Ecto neural progenitor cell (in vitro differentiated cells): ENCODE results near the gene HSPB7.
"Not testable (repeated sequence)": the region's sequence is repeated elsewhere in the genome, so short reads cannot be mapped to it uniquely, and the experiment has no call there.

ENCODE experiments used
- DNase-seq: peaks from one replicate; pipeline ENCODE4 v3.0.0-alpha.2; 2018; ENCODE audit warnings: low spot score

The HSPB7 gene

DNA sequence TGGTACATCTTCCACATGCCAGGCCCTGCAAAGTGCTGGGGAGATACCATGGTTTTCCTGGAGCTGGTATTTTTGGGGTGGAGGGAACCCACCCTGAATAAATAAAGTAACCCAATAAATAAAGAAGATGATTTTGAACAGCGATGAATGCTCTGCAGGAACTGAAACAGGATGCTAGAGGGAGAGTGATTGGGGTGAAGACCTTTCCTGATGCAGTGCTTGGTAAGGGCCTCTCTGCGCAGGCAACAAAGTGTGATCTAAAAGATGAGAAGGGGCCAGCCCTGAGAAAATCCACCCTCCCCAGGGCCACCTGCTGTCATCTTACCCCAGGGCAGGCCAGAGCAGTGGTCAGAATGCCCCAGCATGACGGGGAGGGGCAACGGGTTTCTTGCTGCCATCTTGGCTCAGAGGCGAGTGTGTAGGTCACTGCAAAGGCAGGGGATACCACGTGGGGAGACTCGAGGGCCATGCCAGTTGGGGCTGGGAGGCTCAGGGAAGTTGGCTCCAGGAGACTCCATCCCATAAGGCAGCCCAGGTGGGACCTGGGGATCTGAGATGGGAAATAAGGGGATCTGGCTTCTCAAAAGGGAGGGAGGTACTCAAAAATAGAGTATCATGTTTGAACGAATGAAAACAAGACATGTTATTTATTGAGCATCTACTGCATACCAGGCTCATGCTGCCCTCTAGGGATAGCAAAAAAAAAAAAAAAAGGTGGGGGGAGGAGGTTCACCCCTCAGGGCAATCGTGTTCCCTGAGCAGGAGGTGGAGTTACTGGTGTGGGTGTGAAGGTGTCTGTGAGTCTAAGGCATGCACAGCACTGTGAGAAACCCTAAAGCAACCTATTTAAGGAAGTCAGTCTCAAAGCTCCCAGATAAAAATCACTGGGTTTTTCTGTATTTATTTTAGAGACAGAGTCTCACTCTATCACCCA lies 11.0 kb downstream of the HSPB7 start:
- DNase-seq = no peak

DNA sequence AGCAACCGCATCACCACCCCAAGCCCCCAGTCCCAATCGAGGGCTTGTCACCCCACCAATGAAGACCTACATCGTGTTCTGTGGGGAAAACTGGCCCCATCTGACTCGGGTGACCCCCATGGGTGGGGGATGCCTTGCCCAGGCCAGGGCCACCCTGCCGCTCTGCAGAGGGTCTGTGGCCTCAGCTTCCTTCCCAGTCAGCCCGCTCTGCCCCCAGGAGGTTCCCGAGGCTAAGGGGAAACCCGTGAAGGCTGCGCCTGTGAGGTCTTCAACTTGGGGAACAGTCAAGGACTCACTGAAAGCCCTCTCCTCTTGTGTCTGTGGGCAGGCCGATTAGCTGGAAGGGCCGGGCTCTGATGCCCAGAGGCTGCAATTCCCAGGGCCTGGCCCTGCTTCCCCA lies 11.8 kb downstream of the HSPB7 start:
- DNase-seq = no peak

DNA sequence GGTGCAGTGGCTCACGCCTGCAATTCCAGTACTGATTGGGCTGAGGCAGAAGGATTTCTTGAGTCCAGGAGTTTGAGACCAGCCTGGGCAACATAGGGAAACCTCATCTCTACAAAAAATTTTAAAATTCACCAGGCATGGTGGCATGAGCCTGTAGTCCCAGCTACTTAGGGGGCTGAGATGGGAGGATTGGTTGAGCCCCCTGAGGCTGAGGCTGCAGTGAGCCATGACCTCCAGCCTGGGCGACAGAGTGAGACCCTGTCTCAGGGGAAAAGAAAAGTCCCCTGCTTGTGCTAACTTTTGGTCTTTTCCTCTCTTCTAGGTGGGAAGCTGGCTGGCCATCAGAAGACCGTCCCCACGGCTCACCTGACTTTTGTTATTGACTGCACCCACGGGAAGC lies 12.2 kb downstream of the HSPB7 start:
- DNase-seq = no peak

DNA sequence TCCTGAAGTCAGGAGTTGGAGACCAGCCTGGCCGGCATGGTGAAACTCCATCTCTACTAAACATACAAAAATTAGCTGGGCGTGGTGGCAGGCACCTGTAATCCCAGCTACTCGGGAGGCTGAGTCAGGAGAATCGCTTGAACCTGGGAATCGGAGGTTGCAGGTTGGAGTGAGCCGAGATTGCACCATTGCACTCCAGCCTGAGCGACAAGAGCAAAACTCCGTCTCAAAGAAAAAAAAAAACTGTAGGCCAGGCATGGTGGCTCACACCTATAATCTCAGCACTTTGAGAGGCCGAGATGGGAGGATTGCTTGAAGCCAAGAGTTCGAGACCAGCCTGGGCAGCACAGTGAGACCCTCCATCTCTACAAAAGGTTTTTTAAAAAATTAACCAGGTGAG lies 16.6 kb downstream of the HSPB7 start:
- DNase-seq = not testable (repeated sequence)

DNA sequence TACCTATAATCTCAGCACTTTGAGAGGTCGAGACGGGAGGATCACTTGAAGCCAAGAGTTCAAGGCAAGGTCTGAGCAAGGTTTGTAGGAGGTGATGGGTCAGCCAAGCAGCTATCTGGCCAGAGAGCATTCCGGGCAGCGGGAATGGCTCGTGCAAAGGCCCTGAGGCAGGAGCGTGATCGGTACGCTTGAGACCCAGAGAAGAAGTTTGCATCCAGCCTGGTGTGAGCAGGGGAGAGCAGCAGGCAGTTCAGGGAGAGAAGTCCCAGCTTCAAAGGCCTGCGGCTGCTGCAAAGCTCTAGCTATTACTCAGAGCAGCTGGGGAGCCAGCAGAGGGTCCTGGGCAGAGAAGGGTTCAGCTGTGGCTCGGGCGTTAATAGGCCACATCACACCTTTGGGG lies 18.9 kb downstream of the HSPB7 start:
- no peak for DNase-seq

DNA sequence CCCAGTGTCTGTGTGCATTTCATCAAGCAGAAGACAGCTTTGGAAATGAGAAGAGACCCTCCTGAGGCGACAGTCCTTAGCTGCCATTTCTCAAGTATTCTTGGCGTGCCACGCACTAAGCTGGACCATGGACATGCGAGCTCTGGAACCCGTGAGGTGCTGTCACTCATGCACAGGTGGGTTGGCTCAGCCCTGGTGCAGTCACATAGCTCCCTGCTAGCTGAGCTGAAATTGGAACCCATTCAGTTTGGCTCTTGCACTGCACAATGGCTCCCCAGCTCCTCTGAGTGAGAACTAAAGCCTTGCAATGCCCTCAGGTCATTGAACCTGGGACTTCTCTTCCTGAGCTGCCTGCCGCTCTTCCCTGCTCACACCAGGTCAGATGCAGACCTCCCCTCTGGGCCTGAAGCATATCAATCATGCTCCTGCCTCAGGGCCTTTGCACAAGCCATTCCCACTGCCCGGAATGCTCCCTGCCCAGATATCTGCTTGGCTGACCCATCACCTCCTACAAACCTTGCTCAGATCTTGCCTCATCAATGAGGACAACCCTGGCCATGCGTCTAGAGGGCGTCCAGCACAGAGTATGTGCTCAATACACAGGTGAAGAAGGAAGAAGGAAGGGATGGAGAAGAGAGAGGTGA lies 20.1 kb downstream of the HSPB7 start:
- DNase-seq = no peak

DNA sequence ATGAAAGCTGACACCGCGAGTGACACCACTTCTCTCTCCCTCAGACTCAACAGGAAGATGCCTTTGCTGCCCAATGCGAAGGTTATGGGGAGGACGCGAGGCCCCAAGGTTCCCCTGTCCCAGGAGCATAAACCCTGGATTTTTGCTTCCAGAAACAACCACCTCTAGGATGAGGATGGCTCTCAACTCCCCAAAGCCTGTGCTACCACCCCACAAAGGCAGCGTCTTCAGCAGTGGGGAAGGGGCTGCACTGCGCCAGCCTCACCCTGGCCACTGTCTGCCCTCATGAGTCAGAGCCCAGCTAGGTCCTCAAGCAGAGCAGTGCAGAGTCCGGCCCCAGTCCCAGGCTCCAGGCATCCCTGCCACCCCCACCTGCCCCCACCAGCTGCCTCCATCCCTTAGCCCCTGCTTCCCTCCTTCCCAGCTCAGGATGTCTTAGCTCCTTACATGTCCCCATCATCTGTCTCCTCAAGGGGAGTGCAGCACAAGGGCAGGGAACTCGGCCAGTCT lies 20.7 kb downstream of the HSPB7 start:
- DNase-seq = no peak

DNA sequence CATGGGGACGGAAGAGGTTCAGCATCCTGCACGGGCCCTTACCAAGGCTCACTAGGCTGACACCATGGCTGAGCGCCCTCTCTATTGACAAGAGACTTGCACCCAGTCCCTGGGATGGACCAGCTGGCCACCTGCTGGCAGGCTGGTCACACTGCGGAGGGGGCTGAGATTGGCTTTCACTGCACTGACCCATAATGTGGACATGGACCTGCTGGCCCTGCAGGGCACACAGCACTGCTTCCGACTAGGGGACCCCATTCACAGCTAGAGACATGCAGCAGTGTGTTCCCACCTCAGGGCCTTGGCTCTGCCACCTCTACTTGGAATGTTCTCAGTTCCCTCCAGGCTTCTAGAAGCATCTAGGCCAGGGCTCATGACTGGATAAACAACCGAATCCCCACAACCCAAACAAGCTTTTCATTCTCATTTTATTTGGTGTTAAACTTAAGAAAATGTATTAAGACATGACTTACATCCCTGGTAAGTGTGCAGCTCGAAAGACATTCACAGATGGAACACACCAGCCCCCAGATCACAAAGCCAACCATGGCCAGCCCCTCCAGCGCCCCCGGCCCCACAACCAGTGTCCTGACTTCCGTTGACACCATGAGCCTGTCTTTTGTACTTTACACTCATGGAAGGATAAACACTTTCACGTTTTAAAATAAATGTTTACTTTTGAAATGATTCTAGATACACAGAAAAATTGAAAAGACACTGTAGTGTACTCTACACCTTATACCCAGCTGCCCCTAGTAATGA lies 23.1 kb downstream of the HSPB7 start:
- DNase-seq = no peak

DNA sequence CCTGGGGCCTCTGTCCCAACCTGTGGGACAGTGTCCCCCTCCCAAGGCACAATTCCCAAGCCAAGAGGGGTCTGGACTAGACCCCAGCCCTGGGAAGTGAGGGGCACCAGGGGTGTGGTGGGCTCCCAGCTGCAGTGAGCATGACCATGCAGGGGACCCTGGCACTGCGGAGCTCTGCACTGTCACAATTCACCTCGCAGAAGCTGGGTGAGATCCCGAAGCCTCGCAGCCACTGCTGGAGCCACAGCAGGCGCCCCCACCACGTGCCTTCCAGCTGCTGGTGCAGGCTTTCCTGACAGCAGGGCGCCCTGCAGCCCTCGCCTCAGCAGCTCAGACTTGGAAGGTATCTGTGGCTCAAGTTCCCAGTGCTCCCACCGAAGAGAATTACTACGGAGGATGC lies 23.8 kb downstream of the HSPB7 start:
- no peak for DNase-seq

DNA sequence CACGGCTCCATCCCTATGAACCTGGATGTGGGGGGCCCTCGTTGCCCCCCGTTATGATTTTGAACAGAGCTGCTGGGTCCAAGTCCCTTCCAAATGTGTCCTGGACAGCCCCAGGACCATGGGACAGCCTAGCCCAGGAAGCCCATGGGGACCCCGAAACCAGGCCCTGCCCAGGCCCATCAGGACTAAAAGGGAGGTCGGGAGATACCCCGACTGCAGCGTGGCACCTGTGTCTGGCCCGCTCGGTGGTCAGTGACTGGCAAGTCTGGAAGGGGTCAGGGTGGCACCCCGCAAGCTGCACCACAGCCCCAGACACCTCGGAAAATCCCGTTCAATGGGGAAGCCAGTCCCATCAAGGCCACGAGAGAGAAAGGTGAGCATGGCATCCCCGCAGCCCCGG lies 24.2 kb downstream of the HSPB7 start:
- no peak for DNase-seq

DNA sequence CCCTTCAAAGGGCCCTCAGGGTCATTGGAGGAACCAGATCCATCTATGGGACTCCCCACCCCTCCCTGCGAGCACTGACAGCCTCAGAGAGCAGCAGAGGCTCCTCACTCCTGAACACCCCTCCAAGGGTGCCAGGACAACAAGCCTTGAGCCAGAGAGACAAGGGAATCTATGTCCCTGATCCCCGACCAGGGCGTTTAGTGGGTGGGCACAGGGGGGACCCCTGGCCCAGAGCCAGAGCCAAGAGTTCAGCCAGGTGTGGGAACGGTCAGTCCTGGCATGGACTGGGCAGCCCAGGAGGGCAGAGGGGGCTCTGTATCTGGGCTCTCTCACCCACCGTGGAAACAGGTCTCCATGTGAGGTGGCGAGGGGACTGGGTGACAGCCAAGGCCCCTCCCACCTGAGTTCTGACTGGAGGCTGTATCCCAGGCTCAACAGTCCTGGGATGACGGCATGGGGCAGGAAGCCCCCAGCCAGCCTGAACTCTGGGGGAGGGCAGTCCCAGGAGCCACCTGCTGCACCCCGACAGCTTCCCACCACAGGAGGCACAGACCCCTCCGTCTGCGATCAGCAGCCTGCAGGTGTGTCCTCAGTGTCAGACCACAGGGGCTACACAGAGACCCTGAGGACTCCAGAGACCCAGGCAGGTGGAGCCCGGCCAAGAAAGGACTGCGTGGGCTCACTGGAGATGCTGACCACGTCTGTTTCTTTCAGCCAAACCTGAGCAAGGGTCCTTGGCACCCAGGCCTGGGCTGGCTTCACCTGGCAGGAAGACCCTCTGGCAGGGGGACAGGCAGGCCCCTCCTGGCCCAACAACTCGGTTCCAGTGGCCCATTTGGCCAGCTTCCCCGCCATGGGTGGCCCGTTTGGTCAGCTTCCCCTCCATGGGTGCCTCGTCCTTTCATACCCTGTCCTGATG lies 25.0 kb downstream of the HSPB7 start:
- no peak for DNase-seq

DNA sequence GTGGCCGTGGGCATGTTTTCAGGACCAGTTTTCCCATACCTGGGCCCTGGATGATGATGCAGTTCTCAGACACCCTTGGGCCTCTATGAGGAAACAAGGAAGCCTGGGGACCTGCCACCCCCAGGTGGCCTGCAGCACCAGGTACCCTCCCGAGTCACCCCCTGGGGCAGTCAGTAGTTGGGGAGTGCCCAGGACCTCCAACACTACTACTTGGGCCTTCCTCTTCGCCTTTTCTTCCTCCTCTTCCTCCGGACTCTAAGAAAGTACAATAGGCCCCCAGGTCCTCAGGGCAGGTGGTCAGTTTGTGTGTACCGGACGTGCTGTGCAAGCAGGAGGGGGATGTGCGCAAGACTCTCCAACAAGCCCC lies 25.7 kb downstream of the HSPB7 start:
- no peak for DNase-seq

DNA sequence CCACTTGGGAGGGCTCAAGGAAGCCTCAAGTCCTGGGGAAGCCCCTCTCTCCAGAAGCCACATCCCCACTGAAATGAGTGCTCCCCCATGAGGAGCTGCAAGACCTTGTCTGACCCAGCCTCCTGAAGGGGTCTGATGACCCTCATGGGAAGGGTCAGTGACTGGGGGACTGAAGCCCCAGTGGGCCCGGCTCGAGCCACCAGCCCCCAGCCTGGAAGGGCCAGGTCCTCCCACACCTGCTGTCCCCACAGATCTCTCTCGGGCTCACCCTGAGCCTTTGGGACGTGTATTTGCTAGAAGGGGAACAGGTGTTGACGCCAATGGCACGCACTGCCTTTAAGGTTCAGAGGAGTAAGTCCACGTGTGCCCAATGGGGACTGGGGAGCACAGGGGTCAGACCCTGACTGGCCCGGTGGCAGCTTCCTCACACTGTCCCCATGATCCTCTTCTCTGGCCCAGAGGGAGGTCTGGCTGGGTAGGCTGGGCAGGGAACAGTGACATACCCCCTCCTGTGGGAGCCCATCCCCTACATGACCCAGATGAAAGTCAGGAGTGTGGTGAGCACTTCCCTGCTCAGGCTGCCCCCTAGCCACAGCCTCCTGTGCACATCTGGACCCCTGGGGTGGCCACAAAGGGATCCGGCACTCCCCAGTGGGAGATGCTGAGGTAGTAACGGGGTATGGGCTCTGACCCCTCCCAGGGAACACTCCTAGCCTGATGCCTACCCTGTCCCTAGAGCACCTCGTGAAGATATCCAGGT lies 26.2 kb downstream of the HSPB7 start:
- no peak for DNase-seq

DNA sequence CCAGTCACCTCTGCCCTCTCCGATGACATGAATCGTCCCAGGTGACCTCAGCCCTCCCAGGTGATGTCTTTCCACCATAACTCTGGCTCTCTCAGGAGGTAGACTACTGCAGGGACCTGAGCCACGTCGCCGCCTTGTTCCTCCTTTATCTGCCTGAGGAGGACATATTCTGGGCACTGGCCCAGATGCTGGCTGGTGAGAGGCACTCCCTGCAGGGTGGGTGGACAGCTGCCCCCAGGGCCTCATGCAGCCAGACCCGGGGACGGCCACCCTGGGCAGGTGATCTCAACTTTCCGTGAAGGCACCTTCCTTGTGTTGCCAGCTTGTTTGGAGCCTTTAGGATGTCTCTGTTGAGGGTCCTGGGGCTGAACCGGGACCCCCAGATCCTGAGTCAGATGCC lies 28.1 kb downstream of the HSPB7 start:
- DNase-seq = no peak

DNA sequence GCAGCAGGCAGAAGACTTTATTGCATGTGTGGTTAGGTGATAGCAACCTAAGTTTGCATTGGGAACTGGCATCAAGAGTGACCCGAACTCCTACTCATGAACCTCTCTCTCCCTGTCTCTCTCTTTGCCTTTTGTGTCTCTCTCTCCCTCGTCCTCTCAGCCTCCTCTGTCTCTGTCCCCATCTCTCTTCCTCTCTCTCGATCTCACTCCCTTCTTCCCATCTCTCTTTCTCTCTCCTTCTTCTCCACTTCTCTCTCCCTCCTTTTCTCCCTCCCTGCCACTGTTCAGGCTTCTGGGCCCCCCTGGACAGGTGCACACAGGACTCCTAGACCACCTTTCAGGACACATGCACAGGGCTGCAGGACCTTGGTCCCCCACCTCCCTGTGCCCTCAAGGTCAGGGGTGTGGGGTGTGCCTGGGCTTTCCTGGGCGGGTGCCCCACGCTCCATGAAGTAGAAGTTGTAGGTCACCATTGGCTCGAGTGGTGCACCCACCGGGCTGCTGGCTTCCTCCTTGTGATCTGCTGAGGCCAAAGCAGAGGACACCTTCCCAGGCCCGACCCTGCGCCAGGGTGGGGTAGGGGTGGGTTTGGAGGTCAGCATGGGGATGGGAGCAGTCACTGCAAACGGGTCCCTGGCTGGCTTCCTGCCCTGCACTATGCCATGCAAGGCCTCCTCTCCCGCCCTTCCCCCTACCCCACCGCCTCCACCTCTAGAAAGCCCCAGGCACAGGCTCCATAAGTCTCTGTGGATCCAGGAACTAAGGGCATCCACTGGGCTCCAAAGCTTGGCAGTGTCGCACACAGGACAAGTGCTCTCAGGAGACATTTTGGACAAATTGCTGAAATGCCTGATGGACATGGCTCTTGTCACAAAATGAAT lies 28.7 kb downstream of the HSPB7 start:
- DNase-seq = no peak

DNA sequence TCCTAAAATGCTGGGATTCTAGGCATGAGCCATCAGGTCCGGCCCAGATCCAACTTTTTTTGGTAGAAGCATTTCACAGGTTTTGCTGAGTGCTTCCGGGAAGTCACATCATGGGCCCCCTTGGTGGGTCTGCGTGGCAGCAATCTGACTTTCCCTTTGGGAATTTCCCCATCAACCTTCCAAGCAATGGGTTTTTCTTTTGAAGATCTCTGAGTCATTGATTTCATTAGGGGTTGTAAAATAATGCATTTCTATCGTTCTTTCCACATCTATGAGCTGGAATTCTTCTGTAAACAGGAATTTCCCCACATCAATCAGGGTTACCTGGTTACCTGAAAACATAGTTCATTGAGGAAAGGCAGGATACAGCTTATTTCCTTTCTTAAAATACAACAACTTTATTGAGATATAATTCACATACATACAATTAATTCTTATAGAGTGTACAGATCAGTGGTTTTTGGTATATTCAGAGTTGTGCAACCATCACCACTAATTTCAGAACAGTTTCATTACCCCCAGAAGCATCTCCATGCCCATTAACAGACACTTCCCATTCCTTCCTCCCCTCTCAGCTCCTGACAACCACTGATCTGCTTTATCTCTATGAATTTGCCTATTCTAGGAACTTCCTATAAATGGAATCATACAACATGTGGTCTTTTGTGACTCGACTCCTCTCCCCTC lies 32.1 kb downstream of the HSPB7 start:
- DNase-seq = no peak

DNA sequence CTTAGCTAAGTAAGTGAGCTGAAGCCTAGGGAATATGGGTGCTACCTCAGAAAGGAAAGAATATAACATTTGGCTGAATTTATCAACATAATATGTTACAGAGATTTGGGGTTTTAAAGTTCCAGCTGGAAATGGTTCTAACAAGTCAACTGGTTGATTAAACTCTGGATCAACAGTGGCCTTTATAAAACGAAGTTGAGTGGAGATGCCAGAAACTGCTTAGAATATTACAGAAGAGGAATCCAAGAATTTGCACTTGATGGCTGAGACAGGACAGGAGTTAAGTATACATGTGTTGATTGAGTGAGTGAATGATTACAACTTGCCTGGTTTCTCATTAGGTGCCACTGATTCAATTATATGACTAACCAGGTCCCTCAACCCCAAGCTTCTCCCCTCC lies 34.6 kb downstream of the HSPB7 start:
- no peak for DNase-seq

DNA sequence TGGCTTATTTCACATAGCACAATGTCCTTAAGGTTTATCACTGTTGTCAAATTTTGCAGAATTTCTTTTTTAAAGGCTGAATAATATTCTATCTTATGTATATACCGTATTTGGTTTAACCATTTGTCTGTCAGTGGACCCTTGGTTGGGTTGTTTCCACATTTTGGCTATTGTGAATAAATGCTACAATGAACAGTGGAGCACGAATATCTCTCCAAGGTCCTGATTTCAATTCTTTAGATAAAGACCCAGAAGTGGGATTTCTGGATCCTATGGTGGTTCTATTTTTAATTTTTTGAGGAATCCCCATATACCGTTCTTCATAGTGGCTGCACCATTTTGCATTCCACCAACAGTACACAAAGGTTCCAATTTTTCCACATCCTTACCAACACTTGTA lies 36.2 kb downstream of the HSPB7 start:
- no peak for DNase-seq

DNA sequence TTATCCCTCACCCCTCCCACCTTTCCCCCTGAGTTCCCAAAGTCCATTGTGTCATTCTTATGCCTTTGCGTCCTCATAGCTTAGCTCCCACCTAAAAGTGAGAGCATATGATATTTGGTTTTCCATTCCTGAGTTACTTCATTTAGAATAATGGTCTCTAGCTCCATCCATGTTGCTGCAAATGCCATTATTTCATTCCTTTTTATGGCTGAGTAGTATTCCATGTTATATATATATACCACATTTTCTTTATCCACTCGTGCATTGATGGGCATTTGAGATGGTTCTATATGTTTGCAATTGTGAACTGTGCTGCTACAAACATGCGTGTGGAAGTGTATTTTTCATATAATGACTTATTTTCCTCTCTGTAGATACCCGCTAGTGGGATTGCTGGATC lies 39.9 kb downstream of the HSPB7 start:
- not testable (repeated sequence) for DNase-seq
